Fibroblast of skin of abdomen (primary cell): Measurements from ENCODE around the gene TAOK3.

Source experiments
- DNase-seq: peaks from one replicate; pipeline ENCODE4 v3.0.0-alpha.2; 2013

TAOK3 gene

DNA sequence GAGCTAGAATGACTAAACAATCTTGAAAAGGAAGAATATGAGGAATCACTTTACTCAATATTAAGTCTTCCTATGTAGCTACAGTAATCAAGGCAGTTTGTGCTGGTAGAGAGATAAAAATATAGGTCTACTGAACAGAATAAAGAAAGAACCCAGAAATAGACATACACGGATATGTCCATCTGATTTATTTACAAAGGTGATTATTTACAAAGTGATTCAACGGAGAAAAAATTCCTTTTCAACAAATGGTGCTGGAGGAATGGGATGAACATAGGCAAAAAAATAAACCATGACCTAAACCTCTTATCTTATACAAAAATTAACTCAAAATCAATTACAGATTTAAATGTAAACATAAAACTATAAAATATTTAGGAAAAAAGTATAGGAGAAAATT, 36.6 kb downstream of the TAOK3 start:
- no peak for DNase-seq

DNA sequence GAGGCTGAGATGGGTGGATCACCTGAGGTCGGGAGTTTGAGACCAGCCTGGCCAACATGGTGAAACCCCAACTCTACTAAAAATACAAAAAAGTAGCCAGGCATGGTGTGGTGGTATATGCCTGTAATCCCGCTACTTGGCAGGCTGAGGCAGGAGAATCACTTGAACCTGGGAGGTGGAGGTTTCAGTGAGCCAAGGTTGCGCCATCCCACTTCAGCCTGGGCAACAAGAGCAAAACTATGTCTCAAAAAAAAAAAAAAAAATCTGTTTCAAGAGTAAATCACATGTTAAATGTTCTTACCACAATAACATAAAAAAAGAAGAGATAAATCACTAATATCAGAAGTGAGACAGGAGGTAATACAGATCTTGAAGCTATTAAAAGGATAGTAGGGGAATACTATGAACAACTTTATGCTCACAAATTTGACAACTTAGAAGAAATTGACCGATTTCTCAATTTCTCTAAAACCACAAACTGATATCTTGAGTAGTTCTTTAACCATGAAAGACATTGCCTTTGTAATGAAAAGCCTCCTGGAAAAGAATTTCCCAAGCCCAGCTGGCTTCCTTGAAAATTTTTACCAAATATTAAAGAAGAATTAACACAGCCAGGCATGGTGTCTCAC, 37.7 kb downstream of the TAOK3 start:
- DNase-seq = no peak

- DNase-seq = no peak
These were observed 38.5 kb downstream of the TAOK3 start for GRCh38 chr12:118334241-118334640.

DNA sequence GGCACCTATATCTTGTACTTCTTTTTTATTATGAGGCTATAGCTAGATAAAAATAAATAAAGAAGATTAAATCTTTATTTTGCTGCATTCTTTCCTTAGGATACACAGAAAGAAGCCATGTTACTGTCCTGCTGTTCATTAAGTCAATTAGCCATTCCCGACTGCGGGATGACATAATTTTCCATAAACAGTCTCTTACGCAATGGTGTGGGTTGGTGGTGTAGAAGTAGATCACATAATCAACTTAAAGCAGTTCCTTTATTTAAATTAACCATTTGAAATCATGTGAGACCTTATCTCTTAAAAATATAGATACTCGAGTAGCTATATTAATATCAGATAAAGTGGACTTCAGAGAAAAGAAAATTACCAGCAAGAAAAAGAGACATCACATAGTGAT, 40.2 kb downstream of the TAOK3 start:
- peak; percentile 44 for DNase-seq

GRCh38 chr12:118330421-118331018, 42.2 kb downstream of the TAOK3 start:
- DNase-seq = peak; percentile 52

GRCh38 chr12:118328486-118329330, 44.0 kb downstream of the TAOK3 start:
- DNase-seq = no peak

DNA sequence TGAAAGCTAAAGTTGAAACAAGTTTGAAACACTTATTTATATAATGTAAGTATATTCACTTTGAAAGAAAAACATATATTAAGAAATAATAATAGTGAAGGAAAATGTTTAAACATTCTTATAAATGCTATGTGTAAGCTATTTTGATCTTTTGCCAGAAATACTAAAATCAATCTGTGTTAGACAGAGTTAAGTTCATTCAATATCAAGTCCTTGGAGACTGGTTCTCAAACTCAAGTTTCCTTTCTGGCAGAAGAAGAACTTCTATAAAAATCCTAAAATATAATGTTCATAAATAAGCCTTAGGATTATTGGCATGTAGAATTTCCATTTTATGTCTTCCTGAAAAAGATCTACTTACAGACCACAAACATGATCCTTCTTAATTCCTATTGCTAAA, 45.3 kb downstream of the TAOK3 start:
- no peak for DNase-seq

DNA sequence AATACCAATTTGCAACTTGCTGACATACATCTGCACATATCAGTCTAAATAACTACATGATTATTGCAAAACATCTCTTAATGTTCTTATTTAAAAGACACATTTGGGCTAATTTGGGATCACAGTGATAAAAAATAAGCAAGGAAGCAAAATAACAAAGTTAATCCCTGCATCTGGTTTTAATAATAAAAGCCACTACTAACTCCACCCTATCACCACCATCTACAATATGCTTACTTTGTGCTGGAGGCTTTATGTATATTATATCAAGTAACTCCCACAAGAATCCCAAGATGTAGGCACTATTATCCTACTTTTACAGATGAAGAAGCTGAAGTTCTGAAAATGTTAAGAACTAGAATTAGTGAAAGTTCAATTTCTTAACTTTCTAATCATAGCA, 45.7 kb downstream of the TAOK3 start:
- peak; percentile 42 for DNase-seq

DNA sequence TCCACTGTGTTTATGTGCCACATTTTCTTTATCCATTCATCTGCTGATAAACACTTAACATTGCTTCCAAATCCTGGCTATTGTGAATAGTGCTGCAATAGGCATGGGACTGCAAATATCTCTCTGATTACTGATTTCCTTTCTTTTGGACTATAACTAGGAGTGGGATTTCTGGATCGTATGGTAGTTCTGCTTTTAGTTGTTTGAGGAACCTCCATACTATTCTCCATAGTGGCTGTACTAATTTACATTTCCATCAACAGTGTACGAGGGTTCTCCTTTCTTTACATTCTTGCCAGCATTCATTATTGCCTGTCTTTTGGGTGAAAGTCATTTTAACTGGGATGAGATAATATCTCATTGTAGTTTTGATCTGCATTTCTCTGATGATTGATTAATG, 47.6 kb downstream of the TAOK3 start:
- no peak for DNase-seq

DNA sequence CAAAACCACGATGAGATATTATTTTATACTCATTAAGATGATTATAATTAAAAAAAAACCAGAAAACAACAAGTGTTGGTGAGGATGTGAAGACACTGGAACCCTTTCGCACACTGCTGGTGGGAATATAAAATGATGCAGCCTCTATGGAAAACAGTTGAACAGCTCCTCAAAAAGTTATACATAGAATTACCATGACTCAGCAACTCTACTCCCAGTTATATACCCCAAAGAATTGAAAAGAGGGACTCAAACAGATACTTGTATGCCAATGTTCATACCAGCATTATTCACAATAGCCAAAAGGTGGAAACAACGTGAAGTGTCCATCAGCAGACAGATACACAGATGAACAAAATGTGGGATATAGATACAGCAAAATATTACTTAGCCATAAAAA, 53.1 kb downstream of the TAOK3 start:
- DNase-seq = no peak

- DNase-seq = no peak
These were observed 54.0 kb downstream of the TAOK3 start for GRCh38 chr12:118318744-118319143.

DNA sequence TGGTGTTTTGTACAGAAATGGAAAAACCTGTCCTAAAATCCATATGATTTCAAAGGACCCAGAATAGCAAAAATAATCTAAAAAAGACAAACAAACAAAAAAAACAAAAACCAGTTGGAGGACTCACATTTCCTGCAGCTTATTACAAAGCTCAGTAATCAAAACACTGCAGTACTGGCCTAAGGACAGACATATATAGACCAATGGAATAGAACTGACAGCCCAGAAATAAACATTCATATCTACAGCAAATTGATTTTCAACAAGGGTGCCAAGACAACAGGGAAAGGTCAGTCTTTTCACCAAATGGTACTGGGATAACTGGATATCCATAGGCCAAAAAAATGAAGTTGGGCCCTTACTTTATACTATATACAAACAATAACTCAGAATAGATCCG, 55.0 kb downstream of the TAOK3 start:
- no peak for DNase-seq

DNA sequence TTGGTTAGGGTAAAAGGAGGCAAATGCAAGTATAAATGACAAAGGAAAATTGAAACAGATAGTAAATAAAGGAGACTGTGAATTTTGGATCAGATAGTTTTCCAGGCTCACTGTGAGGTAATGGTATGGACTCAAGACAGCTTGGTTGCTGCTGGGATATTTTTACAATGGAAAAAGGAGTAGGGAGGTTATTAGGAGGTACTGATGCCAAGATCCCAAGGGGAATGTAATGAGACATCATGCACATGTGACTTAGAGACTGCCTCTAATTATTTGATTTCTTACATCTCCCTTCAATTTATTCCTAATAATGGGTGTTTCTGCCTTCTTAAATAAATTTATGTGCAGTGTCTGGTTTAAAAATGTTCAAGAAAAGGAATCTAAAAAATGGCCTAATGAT, 56.9 kb downstream of the TAOK3 start:
- no peak for DNase-seq

- no peak for DNase-seq
These were observed 60.1 kb downstream of the TAOK3 start for GRCh38 chr12:118312578-118312977.

- DNase-seq = no peak
These were observed 61.0 kb downstream of the TAOK3 start for GRCh38 chr12:118311666-118312065.

- DNase-seq = no peak
These were observed 62.4 kb downstream of the TAOK3 start for GRCh38 chr12:118310320-118310719.

- DNase-seq = peak; percentile 59
These were observed 64.7 kb downstream of the TAOK3 start for GRCh38 chr12:118308006-118308405.

DNA sequence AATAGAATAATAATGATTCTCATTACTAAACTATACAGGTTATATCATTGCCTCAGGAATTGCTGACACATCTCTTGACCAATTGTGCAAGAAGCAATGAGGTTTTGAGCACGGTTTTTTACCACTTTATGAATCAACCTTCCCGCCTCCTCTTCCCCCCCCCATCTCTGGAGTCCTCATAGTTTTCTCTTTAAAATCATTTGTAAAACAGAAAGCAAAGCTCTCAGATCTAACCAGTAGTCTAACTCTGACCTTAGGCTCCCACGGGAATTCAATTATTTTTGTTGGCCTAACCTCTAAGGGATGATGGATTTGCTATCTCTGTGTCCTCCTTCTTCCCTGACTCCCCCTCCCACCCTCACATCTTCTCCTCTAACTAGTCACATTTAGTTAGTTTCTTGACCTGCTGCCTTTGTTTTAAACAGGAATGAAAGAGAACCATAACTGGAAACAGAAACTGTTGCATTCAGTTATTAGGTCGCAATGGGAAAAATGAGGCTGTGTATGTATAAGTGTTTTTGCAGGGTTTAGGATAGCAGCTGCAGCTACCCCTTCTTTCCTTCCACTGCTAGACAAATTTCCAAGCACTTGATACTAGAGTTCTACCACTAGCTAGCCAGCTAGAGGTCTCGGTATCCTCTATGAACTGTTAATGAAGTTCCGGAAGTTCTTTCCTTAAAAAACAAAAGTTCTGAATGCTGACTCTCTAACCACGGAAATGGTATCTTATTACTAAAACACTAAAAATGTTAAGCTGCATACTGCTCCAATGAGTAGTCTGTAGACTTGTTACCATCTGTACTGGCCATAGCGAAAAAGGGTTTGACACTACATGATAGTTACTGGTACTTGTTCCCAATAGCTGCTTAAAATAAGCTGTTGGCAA, 65.4 kb downstream of the TAOK3 start:
- DNase-seq = peak; percentile 93

DNA sequence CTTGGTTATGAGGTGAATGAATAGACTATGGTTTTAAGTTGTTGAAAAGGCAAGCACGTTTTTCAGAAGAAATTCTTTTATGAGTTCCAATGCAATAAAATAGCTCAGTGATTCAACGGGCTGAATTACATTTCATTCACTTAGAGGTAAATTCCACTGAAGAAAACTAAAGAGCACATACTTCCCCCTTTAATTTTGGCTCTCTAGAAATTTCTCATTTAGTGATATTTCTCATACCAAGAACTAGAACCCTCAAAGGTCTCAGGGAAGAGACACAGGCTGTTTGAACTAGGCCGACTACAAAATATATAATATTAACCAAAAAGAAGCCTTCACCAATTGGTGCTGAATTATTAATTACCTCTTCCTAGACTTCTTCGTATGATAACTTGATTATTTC, 68.6 kb downstream of the TAOK3 start:
- DNase-seq = no peak

- no peak for DNase-seq
These were observed 70.7 kb downstream of the TAOK3 start for GRCh38 chr12:118302053-118302452.

GRCh38 chr12:118299791-118300460, 72.8 kb downstream of the TAOK3 start:
- DNase-seq = no peak

DNA sequence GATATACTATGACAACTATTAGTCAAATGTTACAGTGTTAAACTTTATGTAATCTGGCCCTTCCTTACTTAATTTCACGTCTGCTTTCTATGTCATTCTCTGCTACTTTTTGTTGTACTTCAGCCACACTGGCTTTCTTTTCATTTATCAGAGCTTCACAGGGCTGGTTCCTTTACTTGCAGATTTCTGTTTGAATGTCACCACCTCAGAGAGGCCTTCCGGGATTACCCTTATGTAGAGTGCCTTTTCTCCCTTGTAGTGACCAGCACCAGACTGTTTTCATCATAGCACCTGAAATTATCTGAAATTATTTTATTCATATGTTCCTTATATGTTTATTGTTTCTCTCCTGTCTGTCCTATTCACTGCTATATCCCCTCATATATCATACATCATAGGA, 75.4 kb downstream of the TAOK3 start:
- no peak for DNase-seq
